ENCODE measurements around the gene CRB3.

The CRB3 gene

GRCh38 chr19:6489278-6490061, 25.4 kb downstream of the CRB3 start:
- Histone ChIP-seq H3K27ac (no peak overlapping the region), H3K9me3 (replicated peaks in 1 of 11) (peaks cover 7 to 18% (median 11%) of the 10 kb centered on the region in 11 experiments; a peak in 17 of 22 replicates), H3K4me1 (peaks cover 0 to 13% (median 8%) of the 10 kb centered on the region in 10 experiments; a peak in 10 of 20 replicates), H3K9ac (no peak overlapping the region; a peak in 1 of 22 replicates), H3K36me3 (peaks cover 0 to 9% (median 4%) of the 10 kb centered on the region in 11 experiments; a peak in 11 of 22 replicates), H3K27me3 (no peaks in the 10 kb centered on the region), H3K4me2 (peak overlapping the region in 4 of 11 experiments; percentile 16 to 66 (median 34); a peak in 6 of 22 replicates), H3K4me3 (no peak overlapping the region), H4K20me1 (no peaks in the 10 kb centered on the region)
- no peak for TF ChIP-seq Cebpa-rat (IDR thresholded peaks at IDR 0.05)

DNA sequence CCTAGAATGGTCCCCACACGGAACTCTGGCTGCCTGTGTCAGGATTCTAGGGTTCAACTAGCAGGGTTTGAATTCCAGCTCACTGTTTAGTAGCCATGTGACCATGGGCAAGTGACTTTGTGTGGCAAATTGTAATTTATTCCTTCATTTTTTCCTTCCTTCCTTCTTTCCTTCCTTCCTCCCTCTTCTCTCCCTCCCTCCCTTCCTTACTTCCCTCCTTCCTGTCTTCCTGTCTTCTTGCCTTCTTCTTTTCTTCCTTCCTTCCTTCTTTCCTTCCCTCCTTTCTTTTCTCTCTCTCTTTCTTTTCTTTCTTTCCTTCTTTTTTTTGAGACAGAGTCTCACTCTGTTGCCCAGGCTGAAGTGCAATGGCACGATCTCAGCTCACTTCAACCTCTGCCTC, 26.1 kb downstream of the CRB3 start:
- peak overlapping the region in 4 of 11 experiments; percentile 16 to 66 (median 34); a peak in 6 of 22 replicates for H3K4me2 ChIP-seq
- no peak overlapping the region for H3K27ac ChIP-seq
- H3K9ac ChIP-seq: no peak overlapping the region
- H3K9me3 ChIP-seq (replicated peaks in 1 of 11): peaks cover 7 to 18% (median 11%) of the 10 kb centered on the region in 11 experiments; a peak in 17 of 22 replicates
- H4K20me1 ChIP-seq: no peaks in the 10 kb centered on the region
- no peaks in the 10 kb centered on the region for H3K27me3 ChIP-seq
- no peak for TF ChIP-seq Cebpa-rat (IDR thresholded peaks at IDR 0.05)
- peaks cover 4 to 15% (median 10%) of the 10 kb centered on the region in 11 experiments; a peak in 16 of 22 replicates for H3K36me3 ChIP-seq
- no peak overlapping the region for H3K4me3 ChIP-seq
- H3K4me1 ChIP-seq: peaks cover 0 to 13% (median 7%) of the 10 kb centered on the region in 10 experiments; a peak in 10 of 20 replicates

- Histone ChIP-seq H3K27ac (no peak overlapping the region), H3K4me1 (peaks cover 0 to 13% (median 7%) of the 10 kb centered on the region in 10 experiments; a peak in 10 of 20 replicates), H4K20me1 (no peaks in the 10 kb centered on the region), H3K36me3 (peaks cover 13 to 26% (median 20%) of the 10 kb centered on the region in 11 experiments; a peak in 17 of 22 replicates), H3K9me3 (replicated peaks in 1 of 11) (peaks cover 7 to 18% (median 11%) of the 10 kb centered on the region in 11 experiments; a peak in 17 of 22 replicates), H3K9ac (no peak overlapping the region), H3K27me3 (no peaks in the 10 kb centered on the region), H3K4me2 (no peak overlapping the region), H3K4me3 (no peak overlapping the region)
- TF ChIP-seq Cebpa-rat (IDR thresholded peaks at IDR 0.05): no peak
Measured at GRCh38 chr19:6491802-6492592, 27.9 kb downstream of the CRB3 start.

GRCh38 chr19:6494438-6495036, 30.5 kb downstream of the CRB3 start:
- no peak overlapping the region for H3K4me3 ChIP-seq
- peaks cover 0 to 24% (median 19%) of the 10 kb centered on the region in 10 experiments; a peak in 17 of 20 replicates for H3K4me1 ChIP-seq
- no peaks in the 10 kb centered on the region for H4K20me1 ChIP-seq
- no peak overlapping the region for H3K4me2 ChIP-seq
- H3K9me3 ChIP-seq (replicated peaks in 1 of 11): peaks cover 7 to 18% (median 11%) of the 10 kb centered on the region in 11 experiments; a peak in 17 of 22 replicates
- no peak for TF ChIP-seq Cebpa-rat (IDR thresholded peaks at IDR 0.05)
- no peaks in the 10 kb centered on the region for H3K27me3 ChIP-seq
- no peak overlapping the region for H3K9ac ChIP-seq
- H3K27ac ChIP-seq: no peak overlapping the region
- H3K36me3 ChIP-seq: peaks cover 13 to 35% (median 22%) of the 10 kb centered on the region in 11 experiments; a peak in 17 of 22 replicates

GRCh38 chr19:6495947-6496346, 31.9 kb downstream of the CRB3 start:
- Histone ChIP-seq H3K27me3 (no peaks in the 10 kb centered on the region), H3K4me1 (peaks cover 7 to 31% (median 25%) of the 10 kb centered on the region in 10 experiments), H3K4me2 (no peak overlapping the region), H4K20me1 (peaks cover 0 to 1% (median 0%) of the 10 kb centered on the region in 11 experiments; a peak in 2 of 22 replicates), H3K27ac (no peak overlapping the region), H3K36me3 (peaks cover 13 to 35% (median 22%) of the 10 kb centered on the region in 11 experiments; a peak in 17 of 22 replicates), H3K9me3 (replicated peaks in 1 of 11) (peaks cover 7 to 16% (median 11%) of the 10 kb centered on the region in 11 experiments; a peak in 17 of 22 replicates), H3K4me3 (no peak overlapping the region), H3K9ac (no peak overlapping the region)
- no peak for TF ChIP-seq Cebpa-rat (IDR thresholded peaks at IDR 0.05)

DNA sequence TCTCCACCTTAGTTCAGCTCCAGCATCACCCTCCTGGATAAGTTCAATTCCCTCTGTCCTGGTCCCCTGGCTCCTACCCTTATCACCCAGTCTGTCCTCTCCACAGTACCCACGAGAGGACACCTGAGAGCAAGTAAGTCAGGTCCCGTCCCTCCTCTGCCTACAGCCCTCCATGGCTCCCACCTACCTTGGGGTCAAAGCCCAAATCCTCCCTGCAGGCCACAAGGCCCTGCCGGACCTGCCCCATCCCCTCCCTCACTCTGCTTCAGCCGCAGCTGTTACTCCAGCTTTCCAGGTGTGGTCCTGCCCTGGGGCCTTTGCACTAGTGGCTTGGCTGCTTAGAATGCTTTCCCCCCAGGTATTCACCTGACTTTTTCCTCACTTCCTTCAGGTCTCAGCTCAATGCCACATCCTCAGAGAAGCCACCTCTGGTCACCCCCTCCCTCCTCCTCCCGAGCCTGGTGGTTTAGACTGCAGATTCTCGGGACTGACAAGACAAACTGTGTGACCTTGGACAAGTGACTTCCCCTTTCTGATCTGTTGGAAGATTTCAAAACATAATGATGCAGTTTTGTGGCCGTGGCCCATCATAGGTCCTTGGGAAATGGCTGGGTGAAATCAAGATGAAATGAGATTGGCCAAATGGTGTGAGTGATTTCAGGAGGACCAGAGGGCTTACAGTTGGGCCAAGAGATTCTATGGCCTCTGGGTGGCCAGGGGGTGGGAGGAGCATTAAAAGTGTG, 34.4 kb downstream of the CRB3 start:
- peak overlapping the region; percentile 0 to 97 (median 44); a peak in 13 of 22 replicates for H3K4me2 ChIP-seq
- peaks cover 25 to 50% (median 43%) of the 10 kb centered on the region in 10 experiments for H3K4me1 ChIP-seq
- H3K9me3 ChIP-seq (replicated peaks in 1 of 11): no peaks in the 10 kb centered on the region
- H3K4me3 ChIP-seq: no peak overlapping the region
- H3K27me3 ChIP-seq: no peaks in the 10 kb centered on the region
- peak overlapping the region in 4 of 11 experiments; percentile 8 to 47 (median 30); a peak in 3 of 22 replicates for H3K9ac ChIP-seq
- H4K20me1 ChIP-seq: peaks cover 0 to 7% (median 0%) of the 10 kb centered on the region in 11 experiments; a peak in 2 of 22 replicates
- peaks cover 13 to 35% (median 22%) of the 10 kb centered on the region in 11 experiments; a peak in 17 of 22 replicates for H3K36me3 ChIP-seq
- peak overlapping the region in 7 of 11 experiments; percentile 8 to 69 (median 40); a peak in 9 of 22 replicates for H3K27ac ChIP-seq
- 0 out of 22 replicates have a peak, but pooled peaks of 3 of the 11 experiments have one; percentile 18 to 20 (median 19) for TF ChIP-seq Cebpa-rat (IDR thresholded peaks at IDR 0.05)

GRCh38 chr19:6499052-6499790, 35.1 kb downstream of the CRB3 start:
- H3K9me3 ChIP-seq (replicated peaks in 1 of 11): no peaks in the 10 kb centered on the region
- peaks cover 0 to 7% (median 0%) of the 10 kb centered on the region in 11 experiments; a peak in 2 of 22 replicates for H4K20me1 ChIP-seq
- no peaks in the 10 kb centered on the region for H3K27me3 ChIP-seq
- no peak overlapping the region for H3K4me3 ChIP-seq
- peaks cover 13 to 31% (median 19%) of the 10 kb centered on the region in 11 experiments; a peak in 17 of 22 replicates for H3K36me3 ChIP-seq
- peak overlapping the region in 3 of 11 experiments; percentile 22 to 47 (median 33); a peak in 3 of 22 replicates for H3K9ac ChIP-seq
- H3K27ac ChIP-seq: peak overlapping the region in 6 of 11 experiments; percentile 9 to 69 (median 41); a peak in 9 of 22 replicates
- peaks cover 30 to 56% (median 47%) of the 10 kb centered on the region in 10 experiments for H3K4me1 ChIP-seq
- H3K4me2 ChIP-seq: peak overlapping the region; percentile 0 to 97 (median 44); a peak in 13 of 22 replicates
- TF ChIP-seq Cebpa-rat (IDR thresholded peaks at IDR 0.05): 0 out of 22 replicates have a peak, but pooled peaks of 1 of the 11 experiments have one; percentile 7

Data from BLaER1 treated with 17β-estradiol and CSF1 and Interleukin-3, amounts not matched to agents 10 nM and 100 nM (cell line).